Right kidney (tissue), 1 donor: Measurements from ENCODE around the gene RAP1A.
"Not testable (repeated sequence)": the region's sequence is repeated elsewhere in the genome, so short reads cannot be mapped to it uniquely, and the experiment has no call there.

Experiments used
- DNase-seq: peaks from one replicate; pipeline ENCODE4 v3.0.0-alpha.2; 2016

The RAP1A gene

DNA sequence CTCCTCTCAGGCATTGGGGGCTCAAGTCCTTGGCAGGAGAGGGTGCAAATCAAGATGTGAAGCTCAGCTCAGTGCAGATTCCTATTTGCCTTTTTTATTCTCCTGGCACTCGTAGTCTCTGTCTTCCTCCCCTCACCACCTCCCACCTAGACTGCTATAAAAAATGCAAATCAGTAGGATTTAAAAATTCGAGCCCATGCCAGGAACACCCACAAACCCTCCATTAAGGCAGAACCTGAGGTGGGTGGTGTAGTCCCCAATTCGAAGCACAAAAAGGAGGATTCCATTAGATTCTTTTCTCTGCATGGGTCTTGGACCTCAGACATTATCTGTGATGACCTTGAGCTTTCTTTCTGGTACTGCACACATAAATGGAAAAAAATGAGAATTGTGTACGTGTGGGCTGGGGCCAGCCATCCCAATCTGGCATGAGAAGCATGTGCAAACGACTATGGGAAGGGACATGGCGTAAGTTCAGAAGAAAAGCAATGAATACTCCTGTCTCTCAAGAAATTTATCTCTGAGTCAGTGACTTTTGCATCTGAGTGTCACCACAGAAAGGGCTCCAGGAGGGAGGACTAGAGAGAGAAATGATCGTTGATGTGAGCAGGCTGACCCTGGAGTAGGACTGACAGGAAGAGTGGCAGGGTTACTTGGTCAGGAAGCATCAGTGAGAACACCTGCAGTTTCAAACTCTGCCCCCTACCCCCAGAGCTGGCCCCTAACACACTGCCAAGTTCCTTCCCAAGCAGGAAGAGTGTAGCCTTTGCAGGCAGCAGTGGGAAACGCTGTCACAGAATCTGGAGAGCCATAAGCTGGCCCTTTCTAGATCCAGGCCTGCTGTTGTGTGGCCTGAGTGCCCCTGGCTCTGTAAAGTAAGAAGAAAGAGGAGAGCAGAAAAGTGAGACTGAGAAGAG, 117.9 kb downstream of the RAP1A start:
- DNase-seq: no peak

DNA sequence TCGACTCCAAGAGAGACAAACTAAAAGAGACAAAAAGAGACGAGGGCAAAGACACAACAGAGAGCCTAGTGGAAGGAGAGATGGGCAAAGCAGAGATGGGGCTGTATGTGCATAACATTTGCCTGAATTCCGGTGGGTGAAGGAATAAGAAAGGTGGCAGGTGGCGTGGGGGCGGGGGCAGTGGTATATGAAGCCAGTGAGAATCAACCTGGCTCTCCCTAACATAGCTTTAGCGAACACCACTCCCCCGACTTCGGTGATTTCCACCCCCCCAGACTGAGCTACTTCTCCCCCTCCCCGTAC, 118.5 kb downstream of the RAP1A start:
- peak; percentile 58 for DNase-seq

DNA sequence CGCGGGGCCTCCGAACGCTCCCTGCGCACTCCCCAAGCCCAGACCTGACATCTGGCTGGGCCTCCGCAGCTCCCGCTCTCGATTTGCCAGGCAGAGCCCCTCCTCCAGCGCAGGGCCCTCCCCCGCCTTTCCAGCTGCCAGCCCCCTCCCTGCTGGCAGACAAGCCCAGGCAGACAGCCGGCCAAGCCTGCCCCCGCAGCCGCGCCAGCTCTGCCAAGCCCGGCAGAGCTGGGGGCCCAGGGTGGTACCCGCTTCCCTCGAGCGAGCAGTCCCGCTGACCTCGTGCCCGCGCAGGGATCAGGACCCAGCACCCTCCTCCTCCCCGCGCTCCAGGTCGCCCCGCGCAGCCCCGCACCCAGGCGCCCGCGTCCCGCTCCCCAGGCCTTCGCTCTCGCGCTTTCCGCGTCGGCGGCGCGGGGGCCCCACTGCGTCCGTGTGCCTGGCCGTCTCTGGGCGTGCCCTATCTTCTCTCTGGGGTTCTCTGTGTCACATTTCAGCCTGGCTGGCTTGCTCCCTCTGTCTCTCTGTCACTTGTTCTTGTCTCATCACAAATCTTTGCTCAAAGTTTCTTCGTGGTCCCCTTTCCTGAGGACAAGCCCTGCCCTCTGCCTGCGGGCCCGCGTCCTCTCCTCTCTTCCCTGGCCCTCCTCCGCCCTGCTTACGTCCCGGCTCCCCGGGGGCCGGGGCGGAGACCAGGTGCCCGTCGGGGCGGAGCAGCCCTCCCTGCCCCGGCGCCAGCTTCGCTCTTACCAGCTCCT, 119.0 kb downstream of the RAP1A start:
- peak; percentile 94 for DNase-seq

DNA sequence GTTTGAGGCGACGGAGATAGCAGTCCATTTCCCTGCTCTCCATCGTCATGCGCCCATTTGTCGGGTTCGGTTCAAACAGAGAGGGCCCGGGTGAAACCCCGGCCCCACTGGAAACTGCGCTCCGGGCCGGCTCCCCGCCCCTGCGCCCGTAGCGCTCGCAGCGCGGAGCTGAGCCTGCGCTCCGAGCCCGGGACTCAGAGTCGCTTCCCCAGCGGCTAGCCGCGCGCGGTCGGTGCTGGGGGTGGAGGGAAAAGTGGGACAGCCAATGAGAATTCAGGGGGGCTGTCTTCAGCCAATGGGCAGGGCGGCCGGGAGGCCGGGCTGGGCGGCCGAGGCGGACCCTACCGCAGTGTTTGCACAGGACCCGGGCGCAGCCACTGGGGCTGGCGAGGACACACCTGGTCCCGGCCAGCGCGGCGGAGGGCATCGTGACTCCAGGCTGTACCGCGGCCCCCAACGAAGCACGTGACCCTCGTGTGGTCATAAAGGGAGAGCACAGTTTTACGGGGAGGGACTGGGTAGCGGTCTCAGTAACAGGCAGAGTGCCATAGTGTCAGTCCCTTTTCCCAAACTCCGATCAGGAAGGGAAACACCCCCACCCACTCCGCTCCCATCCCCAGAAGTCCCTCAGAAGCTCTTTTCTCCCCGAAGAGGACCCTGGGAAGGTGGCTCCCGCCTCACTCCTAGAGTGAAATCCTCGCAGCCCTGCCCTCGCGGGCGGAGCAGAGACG, 119.8 kb downstream of the RAP1A start, which contains the start of gene INKA2:
Gene INKA2, minus strand, starts transcription at position 202 of the 731 bp plus-strand sequence. Its CDS starts 153 bp downstream, at position 49.
- peak; percentile 91 for DNase-seq

DNA sequence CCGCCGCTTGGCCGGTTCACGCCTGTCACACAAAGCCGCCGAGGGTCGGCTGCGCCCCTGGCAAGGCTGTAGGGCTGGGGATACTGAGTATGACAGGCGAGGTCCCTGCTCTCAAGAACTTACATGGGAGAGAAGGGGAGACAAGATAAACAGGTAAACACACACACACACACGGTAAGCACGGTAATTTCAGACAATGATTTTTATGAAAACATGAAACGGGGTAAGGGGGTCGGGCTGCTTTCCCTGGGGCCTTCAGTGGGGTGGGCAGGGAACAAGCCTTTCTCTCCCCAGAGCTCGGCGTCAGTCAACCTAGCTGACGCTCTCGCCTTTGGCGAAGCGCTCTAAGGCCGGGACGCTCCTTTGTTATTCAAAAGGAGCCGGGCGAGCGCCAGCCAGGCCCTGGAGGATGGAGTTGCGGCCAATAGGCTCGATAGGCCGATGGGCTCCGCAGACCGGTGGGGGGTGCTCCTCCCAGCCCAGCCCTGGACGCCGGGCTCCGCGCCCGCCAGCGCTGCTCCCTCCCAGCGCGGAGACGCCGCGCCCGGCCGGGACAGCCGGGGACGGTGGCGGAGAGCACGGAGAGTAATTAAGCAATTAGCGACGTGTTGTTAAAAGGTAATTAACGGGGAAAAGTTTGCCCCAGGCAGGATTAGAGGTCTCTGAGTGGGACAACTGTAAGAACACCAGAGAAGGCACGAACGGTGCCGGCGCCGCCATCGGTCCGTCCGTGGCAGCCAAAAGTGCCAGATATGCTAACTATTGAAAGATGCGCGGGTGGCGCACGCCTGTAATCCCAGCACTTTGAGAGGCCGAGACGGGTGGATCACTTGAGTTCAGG, 120.6 kb downstream of the RAP1A start:
- DNase-seq: peak; percentile 76

DNA sequence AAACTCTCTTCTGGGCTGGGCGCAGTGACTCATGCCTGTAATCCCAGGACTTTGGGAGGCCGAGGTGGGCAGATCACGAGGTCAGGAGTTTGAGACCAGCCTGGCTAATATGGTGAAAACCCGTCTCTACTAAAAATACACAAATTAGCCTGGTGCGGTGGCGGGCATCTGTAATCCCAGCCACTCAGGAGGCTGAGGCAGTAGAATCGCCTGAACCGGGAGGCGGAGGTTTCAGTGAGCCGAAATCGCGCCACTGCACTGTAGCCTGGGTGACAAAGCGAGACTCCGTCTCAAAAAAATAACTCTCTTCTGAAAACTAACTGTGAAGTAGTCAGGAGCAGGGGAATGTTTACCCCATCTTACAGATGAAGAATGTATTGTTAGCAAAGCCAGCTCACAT, 122.7 kb downstream of the RAP1A start:
- DNase-seq: not testable (repeated sequence)

DNA sequence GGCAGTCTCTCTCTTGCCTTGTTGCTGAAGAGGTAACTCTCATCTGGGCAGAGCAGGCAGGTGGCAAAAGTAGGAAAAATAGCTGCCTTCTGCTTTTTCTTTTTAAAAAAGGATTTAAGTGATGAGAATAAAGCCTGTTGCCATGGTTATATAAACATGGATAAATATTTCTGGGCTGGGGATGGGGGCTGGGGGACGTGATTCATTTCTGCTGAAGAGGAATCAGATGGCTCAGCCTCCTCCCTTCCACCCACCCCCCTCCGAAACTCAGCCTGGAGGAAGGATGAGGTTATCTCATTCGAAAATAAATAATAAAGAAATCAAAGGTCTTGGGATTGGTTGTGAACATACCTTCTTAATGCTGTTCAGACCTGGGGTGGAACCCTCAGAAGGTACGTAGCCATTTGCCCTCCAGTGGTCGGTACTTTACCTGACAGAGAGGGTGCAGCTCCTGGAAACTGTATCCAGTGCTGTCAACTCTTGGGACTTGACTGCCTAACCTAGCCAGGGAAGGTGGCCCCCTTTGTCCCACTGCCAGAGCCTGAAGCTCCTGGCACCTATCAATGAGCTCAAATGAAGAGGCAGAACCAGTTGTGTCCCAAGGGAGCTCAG, 123.5 kb downstream of the RAP1A start:
- DNase-seq: no peak

DNA sequence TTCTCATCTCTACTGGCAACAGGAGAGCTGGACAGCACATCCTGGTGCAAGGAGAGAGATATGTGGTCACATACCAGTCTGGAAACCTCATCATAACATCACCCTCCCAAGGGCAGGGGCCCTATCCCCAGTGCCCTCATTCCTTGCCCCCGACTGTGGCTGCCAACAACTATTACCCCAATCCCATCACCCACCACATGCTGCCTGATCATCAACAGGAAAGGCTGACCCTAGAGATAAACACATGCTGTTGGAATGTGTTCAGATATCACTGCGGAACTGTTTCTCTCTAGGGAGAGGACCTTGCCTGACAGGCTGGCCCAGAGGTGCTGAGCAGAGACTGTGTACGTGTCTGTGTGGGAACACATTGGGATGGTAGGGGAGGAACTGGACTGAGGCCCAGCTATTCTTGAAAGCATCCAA, 124.1 kb downstream of the RAP1A start:
- DNase-seq: no peak

DNA sequence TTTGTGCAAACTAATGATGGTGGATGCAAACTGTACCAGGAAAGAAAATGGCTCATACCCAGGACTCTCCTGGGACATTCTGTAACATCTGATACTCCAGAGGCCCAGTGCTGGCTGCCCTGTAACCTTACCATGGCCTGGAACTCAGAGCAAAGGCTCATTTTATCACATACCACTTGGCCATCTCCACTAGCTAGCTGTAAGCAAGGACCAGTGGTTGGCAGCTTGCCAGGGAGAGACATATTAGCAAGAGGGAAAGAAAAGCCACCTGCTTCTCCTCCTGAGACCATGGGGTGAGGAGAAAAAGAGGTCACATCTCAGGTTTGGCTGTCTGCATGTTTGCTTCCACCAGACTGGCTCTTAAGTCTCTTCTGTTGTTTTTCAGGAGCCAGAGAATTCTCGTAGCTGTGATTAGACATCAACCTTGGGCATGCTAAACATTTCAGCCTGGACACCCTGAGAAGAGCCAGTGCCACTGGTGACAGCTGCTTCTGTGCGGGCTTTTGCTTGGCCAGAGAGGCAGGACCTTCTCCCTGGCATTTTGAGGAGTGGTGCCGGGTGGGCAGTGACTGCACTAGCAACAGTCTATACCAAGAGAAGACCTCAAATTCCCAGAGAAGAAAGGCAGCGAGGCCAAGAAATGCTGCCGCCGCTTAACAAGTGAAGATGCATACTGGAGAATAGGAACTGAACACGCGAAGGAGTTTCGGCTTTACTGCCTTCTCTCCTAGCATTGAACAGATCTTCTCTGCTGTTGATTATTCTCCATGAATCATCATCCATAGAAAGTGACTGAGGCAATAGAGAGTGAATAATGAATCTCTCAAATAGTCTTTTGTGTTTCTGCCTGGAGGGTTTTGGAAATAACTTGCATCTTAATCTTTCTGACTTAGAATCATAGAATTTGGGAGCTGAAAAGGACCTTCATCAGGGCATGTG, 126.4 kb downstream of the RAP1A start:
- DNase-seq: no peak

DNA sequence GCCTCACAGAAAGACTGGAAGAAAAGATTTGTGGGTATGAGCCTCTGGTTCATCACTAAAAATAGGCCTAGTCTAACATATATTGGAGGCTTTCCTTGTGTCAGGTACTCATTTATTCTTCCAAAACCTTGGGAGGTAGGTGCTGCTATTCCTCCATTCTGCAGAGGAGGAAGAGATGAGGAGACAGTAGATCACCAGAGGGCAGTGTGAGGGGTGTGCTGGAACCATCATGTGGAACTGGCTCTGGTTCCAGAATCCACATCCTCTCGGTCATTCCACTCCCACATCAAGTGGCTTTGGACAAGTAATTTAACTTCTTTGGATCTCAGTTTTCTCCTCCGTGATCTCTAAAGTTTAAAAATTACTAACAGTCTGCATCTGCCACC, 127.0 kb downstream of the RAP1A start:
- no peak for DNase-seq

DNA sequence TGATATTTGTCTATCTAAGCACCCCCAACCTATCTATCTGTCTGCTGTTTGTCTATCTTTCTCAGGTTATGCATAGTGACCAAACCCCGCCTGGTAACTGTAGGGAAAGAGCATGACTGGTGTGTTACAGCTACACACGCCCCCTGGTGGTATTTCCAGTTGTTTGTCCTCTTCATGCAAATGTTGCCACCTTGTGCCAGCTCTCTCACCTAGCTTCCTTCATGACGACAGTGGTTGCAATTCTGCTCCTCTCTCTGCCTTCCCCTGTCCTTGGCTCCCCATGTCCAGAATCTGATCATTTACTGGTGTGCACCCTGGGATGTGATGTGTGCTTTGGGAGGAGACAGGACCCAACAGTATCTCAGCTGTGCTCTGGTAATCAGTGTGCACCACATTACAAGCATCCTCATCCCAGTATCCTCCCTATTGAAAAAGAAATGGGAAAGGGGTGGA, 127.7 kb downstream of the RAP1A start:
- DNase-seq: no peak

DNA sequence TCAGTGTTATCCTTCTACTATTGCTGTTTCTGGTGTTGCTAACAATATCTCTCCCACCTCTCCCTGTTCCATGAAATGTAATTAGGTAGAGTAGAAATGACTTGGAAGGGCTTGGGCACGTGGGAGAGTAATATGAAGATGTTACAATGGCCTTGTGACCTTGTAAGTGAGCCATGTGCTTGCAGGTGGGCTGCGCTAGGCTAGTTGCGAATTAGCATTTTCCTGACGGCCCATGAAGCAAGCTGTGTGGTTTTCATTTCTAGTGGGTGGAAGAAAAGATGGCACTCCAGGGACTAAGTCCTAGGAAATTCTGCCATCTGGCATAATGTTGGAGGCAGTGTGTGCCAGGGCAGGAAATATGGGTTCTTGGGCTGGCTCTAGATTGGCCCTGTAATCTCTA, 128.4 kb downstream of the RAP1A start:
- DNase-seq: no peak

DNA sequence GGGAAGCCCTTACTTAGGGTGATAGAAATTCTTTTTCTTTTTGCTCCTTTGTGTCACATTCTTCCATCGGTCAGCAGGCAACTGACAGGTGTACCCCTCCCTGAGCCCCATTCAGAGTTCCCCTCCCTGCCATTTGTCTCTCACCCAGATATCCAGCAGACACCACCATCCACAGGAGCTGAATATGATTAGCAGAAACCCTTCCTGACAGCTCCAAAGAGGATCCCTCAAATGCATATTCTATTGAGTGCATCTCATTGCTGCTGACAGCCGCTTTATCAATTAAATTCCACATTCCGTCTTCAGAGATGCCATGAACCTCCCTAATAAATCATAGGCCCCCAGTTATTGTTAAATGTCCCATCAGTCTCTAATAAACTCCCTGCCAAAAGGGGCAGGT, 130.0 kb downstream of the RAP1A start:
- no peak for DNase-seq

DNA sequence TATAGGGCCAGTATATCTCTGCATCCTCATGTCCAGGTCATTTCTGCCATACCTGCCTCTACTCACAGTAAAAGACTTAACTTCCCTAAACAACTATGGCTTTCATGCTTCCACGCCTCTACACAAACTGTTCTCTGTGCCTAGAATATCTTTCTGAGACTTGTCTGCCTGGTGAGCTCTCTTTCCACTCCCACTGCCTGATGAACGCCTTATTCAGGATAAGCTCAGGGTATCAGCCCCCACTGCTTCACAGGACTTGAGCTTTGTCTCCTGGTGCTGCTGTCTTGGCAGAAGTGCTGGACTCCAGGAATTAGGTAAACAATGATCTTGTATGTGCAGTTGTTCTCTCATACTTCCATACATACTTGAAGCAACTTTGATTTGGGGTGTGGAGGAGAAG, 131.3 kb downstream of the RAP1A start:
- no peak for DNase-seq

DNA sequence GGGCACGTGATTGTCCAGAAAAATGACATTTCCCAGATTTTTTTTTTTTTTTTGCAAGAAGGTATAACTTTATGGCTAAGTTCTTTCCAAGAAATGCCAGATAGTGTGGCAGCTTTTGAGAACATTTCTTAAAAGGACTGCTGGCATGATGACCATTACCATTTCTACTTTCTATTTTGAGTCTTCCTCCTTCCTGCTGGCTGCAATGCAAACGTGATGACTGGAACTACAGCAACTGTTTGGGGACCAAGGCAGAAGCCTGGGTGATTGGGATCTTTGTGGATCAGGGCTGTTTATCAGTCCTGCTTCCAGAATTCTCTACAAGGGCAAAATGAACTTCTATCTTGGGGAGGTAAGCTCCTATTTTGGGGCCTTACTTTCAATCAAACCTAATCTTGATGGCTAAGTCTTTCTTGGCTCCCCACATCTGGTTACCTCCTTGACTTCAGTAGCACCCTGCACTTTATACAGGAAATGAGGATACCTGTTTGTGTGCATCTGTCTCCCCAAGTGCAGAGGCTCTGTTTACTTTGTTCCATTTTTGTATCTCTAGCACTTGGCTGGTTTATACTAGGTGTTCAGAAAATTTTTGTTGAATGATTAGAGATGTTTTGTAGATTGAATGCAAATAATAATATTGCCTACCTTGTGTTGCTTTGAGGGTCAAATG, 132.5 kb downstream of the RAP1A start:
- DNase-seq: no peak

DNA sequence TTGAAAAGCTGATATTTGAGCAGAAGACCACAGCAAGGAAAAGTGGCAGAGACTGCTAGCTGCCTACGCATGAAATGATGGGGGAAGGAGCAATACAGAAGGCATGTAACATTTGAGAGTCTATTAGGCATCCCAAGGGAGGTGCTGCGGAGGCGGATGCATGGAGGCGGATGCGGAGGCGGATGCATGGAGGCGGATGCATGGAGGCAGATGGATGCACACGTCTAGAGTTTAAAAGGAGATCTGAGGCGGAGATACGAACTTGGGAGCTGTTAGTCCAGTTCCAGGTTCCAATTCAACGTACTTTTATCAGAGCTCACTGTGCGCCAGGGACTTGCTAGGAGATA, 135.4 kb downstream of the RAP1A start:
- DNase-seq: no peak

DNA sequence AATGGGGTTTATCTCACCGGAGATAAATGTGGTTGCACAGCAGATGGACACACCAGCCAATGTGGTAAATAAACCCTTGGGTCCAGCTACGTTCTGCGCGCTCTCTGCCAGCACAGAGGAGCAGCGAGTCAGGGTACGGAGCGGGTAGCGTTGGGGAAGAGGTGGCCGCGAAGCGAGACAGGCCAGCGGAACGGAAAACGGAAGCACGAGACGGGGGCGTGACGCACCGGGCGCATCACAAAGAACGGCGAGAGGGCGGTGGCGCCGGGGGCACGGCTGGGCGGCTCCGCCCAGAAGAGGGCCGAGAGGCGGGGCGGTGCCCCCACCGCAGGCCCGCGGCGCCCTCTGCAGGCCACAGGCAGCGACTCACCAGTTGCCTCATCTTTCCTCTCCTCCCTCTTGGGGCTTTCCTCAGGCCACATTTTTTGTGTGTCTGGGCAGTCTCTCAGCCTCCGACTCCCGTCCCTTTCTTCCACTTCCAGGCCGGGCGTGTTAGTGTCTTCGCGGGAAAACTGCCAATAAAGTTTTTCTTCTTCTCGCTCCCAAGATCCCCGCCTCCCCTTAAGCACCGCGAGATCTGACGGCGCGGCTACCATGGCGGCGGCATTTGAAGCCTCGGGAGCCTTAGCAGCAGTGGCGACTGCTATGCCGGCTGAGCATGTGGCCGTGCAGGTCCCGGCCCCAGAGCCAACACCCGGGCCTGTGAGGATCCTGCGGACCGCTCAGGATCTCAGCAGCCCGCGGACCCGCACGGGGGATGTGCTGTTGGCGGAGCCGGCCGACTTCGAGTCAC, 135.9 kb downstream of the RAP1A start, which contains the start of gene DDX20:
Gene DDX20, plus strand, starts transcription at position 571 of the 793 bp plus-strand sequence. Its CDS starts 24 bp downstream, at position 595.
- peak; percentile 100 for DNase-seq

DNA sequence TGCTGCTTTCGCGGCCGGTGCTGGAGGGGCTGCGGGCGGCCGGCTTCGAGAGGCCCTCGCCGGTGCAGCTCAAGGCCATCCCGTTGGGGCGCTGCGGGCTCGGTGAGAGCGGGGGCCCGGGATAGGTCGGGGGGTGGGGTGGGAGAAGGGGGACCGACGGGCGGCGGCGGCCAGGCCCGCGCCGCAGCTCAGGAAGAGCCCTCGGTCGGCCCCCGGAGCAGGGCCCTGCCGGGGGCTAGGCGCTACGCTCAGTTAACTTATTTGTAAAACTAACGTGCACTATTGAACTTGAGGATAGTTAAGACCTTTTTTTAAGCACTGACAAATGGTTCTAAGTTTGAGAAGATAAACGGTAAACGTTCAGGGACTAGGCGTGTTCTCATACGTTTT, 136.5 kb downstream of the RAP1A start:
- DNase-seq: no peak

DNA sequence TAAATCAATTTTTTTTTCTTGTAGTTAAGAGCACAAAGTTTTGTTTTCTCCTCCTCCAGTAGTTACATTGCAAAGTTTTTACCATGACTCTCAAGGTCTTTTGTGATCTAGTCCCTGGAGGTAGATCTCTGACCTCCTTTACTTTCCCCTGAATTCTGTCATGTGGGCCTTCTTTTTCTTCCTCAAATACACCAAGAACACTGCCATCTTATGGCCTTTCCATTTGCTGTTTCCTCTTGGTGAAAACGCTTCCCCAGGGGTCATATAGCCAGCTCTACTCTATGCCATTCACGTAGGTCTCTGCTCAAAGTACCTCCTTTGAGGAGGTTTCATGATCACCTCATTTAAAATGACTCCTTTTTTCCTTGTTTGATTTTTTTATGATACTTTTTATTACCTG, 138.8 kb downstream of the RAP1A start:
- DNase-seq: no peak
